ENCODE data around the gene IFI27L1. TPM values are rescaled to one million over a fixed set of nuclear protein-coding genes. Genes with fewer than 3 reads are reported as not detected.
A peak's percentile ranks its signal among the peaks of the same experiment; 100 is the strongest.

IFI27L1 gene
- total RNA-seq, 1 donor = 9.8 TPM

GRCh38 chr14:94043111-94043755 lies 37.9 kb upstream of the IFI27L1 start:
- no peak for TF ChIP-seq CTCF (IDR thresholded peaks at IDR 0.05; ENCODE audit: extremely low read depth, low read depth, low read length)
- Histone ChIP-seq H3K4me2 (ENCODE audit: insufficient read depth, low read length) (no peak overlapping the region), H3K27ac (ENCODE audit: low read depth, low read length) (peak overlapping the region; percentile 23), H3K9me3 (ENCODE audit: low read depth, low read length) (no peaks in the 10 kb centered on the region), H4K20me1 (ENCODE audit: insufficient read depth, low read length) (peaks cover 17% of the 10 kb centered on the region), H2AFZ (ENCODE audit: low read length) (no peak overlapping the region), H3K27me3 (ENCODE audit: insufficient read depth, low read length) (no peaks in the 10 kb centered on the region), H3K4me1 (ENCODE audit: insufficient read depth, low read length) (peaks cover 23% of the 10 kb centered on the region), H3K4me3 (ENCODE audit: insufficient read depth, low read length) (no peak overlapping the region), H3K79me2 (ENCODE audit: insufficient read depth, low read length) (no peaks in the 10 kb centered on the region), H3K36me3 (ENCODE audit: insufficient read depth, low read length) (peaks cover 26% of the 10 kb centered on the region)
- no peak for DNase-seq (ENCODE audit: insufficient read length, low spot score, missing footprints)

- peaks cover 19% of the 10 kb centered on the region for H4K20me1 ChIP-seq (ENCODE audit: insufficient read depth, low read length)
- no peak overlapping the region for H3K4me2 ChIP-seq (ENCODE audit: insufficient read depth, low read length)
- H3K4me1 ChIP-seq (ENCODE audit: insufficient read depth, low read length) = peaks cover 23% of the 10 kb centered on the region
- H3K79me2 ChIP-seq (ENCODE audit: insufficient read depth, low read length) = no peaks in the 10 kb centered on the region
- DNase-seq (ENCODE audit: insufficient read length, low spot score, missing footprints) = no peak
- TF ChIP-seq CTCF (IDR thresholded peaks at IDR 0.05; ENCODE audit: extremely low read depth, low read depth, low read length) = no peak
- H3K27ac ChIP-seq (ENCODE audit: low read depth, low read length) = no peak overlapping the region
- H3K36me3 ChIP-seq (ENCODE audit: insufficient read depth, low read length) = peaks cover 33% of the 10 kb centered on the region
- no peaks in the 10 kb centered on the region for H3K27me3 ChIP-seq (ENCODE audit: insufficient read depth, low read length)
- no peak overlapping the region for H2AFZ ChIP-seq (ENCODE audit: low read length)
- no peaks in the 10 kb centered on the region for H3K9me3 ChIP-seq (ENCODE audit: low read depth, low read length)
- no peak overlapping the region for H3K4me3 ChIP-seq (ENCODE audit: insufficient read depth, low read length)
These were observed 37.2 kb upstream of the IFI27L1 start for GRCh38 chr14:94043756-94044475.

DNA sequence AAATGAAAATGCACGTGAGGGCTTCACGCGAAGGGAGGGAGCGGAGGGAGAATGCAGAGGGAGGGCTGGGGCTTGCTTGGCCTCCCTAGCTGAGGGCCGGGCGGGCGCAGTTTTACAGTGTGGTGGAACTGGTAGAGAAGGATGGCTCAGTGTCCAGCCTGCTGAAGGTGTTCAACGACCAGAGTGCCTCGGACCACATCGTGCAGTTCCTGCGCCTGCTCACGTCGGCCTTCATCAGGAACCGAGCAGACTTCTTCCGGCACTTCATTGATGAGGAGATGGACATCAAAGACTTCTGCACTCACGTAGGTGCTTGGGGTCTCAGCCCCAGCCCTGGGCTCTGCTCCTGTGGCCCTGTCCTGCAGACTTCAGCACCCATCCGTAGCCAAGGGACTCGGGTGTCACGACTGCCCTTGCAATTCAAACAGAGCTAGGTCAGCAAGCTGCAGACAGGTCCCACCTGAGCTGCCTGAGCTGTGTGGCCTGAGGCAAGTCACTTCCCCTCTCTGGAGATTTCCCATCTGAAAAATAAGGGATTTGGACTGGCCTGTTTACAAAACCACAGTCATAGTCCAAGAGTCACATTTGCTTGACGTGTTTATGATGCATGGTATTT lies 36.5 kb upstream of the IFI27L1 start:
- no peak overlapping the region for H2AFZ ChIP-seq (ENCODE audit: low read length)
- peaks cover 39% of the 10 kb centered on the region for H3K36me3 ChIP-seq (ENCODE audit: insufficient read depth, low read length)
- peaks cover 24% of the 10 kb centered on the region for H4K20me1 ChIP-seq (ENCODE audit: insufficient read depth, low read length)

More for the DNA sequence above, 36.5 kb upstream of the IFI27L1 start:
- Histone ChIP-seq H3K4me1 (ENCODE audit: insufficient read depth, low read length) (peaks cover 23% of the 10 kb centered on the region), H3K9me3 (ENCODE audit: low read depth, low read length) (no peaks in the 10 kb centered on the region), H3K27ac (ENCODE audit: low read depth, low read length) (no peak overlapping the region), H3K27me3 (ENCODE audit: insufficient read depth, low read length) (no peaks in the 10 kb centered on the region), H3K4me2 (ENCODE audit: insufficient read depth, low read length) (no peak overlapping the region), H3K79me2 (ENCODE audit: insufficient read depth, low read length) (no peaks in the 10 kb centered on the region), H3K4me3 (ENCODE audit: insufficient read depth, low read length) (no peak overlapping the region)
- DNase-seq (ENCODE audit: insufficient read length, low spot score, missing footprints) = no peak
- TF ChIP-seq CTCF (IDR thresholded peaks at IDR 0.05; ENCODE audit: extremely low read depth, low read depth, low read length) = no peak
